ENCODE results near the gene ALS2.
A peak's percentile ranks its signal among the peaks of the same experiment; 100 is the strongest.

The ALS2 gene

GRCh38 chr2:201699416-201699815 is 81.3 kb downstream of the ALS2 start:
- H3K36me3 ChIP-seq (ENCODE audit: insufficient read depth, insufficient read length, low read length), result peaks cover 40% of the 10 kb centered on the region
- no peak for DNase-seq (ENCODE audit: low read depth, low spot score)
- no peaks in the 10 kb centered on the region for H3K9me3 ChIP-seq (ENCODE audit: insufficient read depth, low read length)
- H3K9ac ChIP-seq (ENCODE audit: insufficient read length, low read depth), result no peak overlapping the region
- H3K4me3 ChIP-seq (ENCODE audit: insufficient read length, low read depth), result no peak overlapping the region
- H3K4me1 ChIP-seq (ENCODE audit: insufficient read depth, insufficient read length), result peaks cover 4% of the 10 kb centered on the region
- no peaks in the 10 kb centered on the region for H3K27me3 ChIP-seq (ENCODE audit: insufficient read depth, insufficient read length)
- TF ChIP-seq YY1 (IDR thresholded peaks at IDR 0.05; ENCODE audit: insufficient read depth, insufficient read length) (no peak), ZNF274 (IDR thresholded peaks at IDR 0.05; ENCODE audit: low read depth, low read length) (no peak), SUZ12 (IDR thresholded peaks at IDR 0.05; ENCODE audit: extremely low read depth, insufficient read depth, insufficient read length) (no peak)

GRCh38 chr2:201698588-201699226 is 82.0 kb downstream of the ALS2 start, which contains the start of gene MPP4:
TSS of gene MPP4 (minus strand) at chr2:201698644. CDS start at chr2:201693954, 4,690 bp downstream.
- Histone ChIP-seq H3K27me3 (ENCODE audit: insufficient read depth, insufficient read length) (no peaks in the 10 kb centered on the region), H3K9me3 (ENCODE audit: insufficient read depth, low read length) (no peaks in the 10 kb centered on the region), H3K9ac (ENCODE audit: insufficient read length, low read depth) (no peak within 1 kb of the TSS), H3K4me1 (ENCODE audit: insufficient read depth, insufficient read length) (peaks cover 4% of the 10 kb centered on the region), H3K4me3 (ENCODE audit: insufficient read length, low read depth) (no peak within 1 kb of the TSS), H3K36me3 (ENCODE audit: insufficient read depth, insufficient read length, low read length) (peaks cover 33% of the 10 kb centered on the region)
- TF ChIP-seq ZNF274 (IDR thresholded peaks at IDR 0.05; ENCODE audit: low read depth, low read length), result no peak
- no peak for TF ChIP-seq YY1 (IDR thresholded peaks at IDR 0.05; ENCODE audit: insufficient read depth, insufficient read length)
- no peak for TF ChIP-seq SUZ12 (IDR thresholded peaks at IDR 0.05; ENCODE audit: extremely low read depth, insufficient read depth, insufficient read length)
- no peak for DNase-seq (ENCODE audit: low read depth, low spot score)

GRCh38 chr2:201697899-201698298 is 82.8 kb downstream of the ALS2 start:
- DNase-seq (ENCODE audit: low read depth, low spot score), result no peak
- peaks cover 4% of the 10 kb centered on the region for H3K4me1 ChIP-seq (ENCODE audit: insufficient read depth, insufficient read length)
- no peaks in the 10 kb centered on the region for H3K9me3 ChIP-seq (ENCODE audit: insufficient read depth, low read length)
- no peak overlapping the region for H3K4me3 ChIP-seq (ENCODE audit: insufficient read length, low read depth)
- no peak for TF ChIP-seq SUZ12 (IDR thresholded peaks at IDR 0.05; ENCODE audit: extremely low read depth, insufficient read depth, insufficient read length)
- TF ChIP-seq ZNF274 (IDR thresholded peaks at IDR 0.05; ENCODE audit: low read depth, low read length), result no peak
- no peak for TF ChIP-seq YY1 (IDR thresholded peaks at IDR 0.05; ENCODE audit: insufficient read depth, insufficient read length)
- peaks cover 25% of the 10 kb centered on the region for H3K36me3 ChIP-seq (ENCODE audit: insufficient read depth, insufficient read length, low read length)
- no peak overlapping the region for H3K9ac ChIP-seq (ENCODE audit: insufficient read length, low read depth)
- H3K27me3 ChIP-seq (ENCODE audit: insufficient read depth, insufficient read length), result no peaks in the 10 kb centered on the region

GRCh38 chr2:201696151-201696659 is 84.5 kb downstream of the ALS2 start:
- TF ChIP-seq SUZ12 (IDR thresholded peaks at IDR 0.05; ENCODE audit: extremely low read depth, insufficient read depth, insufficient read length) (no peak), ZNF274 (IDR thresholded peaks at IDR 0.05; ENCODE audit: low read depth, low read length) (no peak), YY1 (IDR thresholded peaks at IDR 0.05; ENCODE audit: insufficient read depth, insufficient read length) (no peak)
- DNase-seq (ENCODE audit: low read depth, low spot score), result no peak
- Histone ChIP-seq H3K36me3 (ENCODE audit: insufficient read depth, insufficient read length, low read length) (peaks cover 11% of the 10 kb centered on the region), H3K9me3 (ENCODE audit: insufficient read depth, low read length) (no peaks in the 10 kb centered on the region), H3K4me1 (ENCODE audit: insufficient read depth, insufficient read length) (peaks cover 4% of the 10 kb centered on the region), H3K4me3 (ENCODE audit: insufficient read length, low read depth) (no peak overlapping the region), H3K27me3 (ENCODE audit: insufficient read depth, insufficient read length) (no peaks in the 10 kb centered on the region), H3K9ac (ENCODE audit: insufficient read length, low read depth) (no peak overlapping the region)

- Histone ChIP-seq H3K4me1 (ENCODE audit: insufficient read depth, insufficient read length) (no peaks in the 10 kb centered on the region), H3K9ac (ENCODE audit: insufficient read length, low read depth) (no peak overlapping the region), H3K9me3 (ENCODE audit: insufficient read depth, low read length) (no peaks in the 10 kb centered on the region), H3K4me3 (ENCODE audit: insufficient read length, low read depth) (no peak overlapping the region), H3K36me3 (ENCODE audit: insufficient read depth, insufficient read length, low read length) (no peaks in the 10 kb centered on the region), H3K27me3 (ENCODE audit: insufficient read depth, insufficient read length) (no peaks in the 10 kb centered on the region)
- TF ChIP-seq ZNF274 (IDR thresholded peaks at IDR 0.05; ENCODE audit: low read depth, low read length) (no peak), YY1 (IDR thresholded peaks at IDR 0.05; ENCODE audit: insufficient read depth, insufficient read length) (no peak), SUZ12 (IDR thresholded peaks at IDR 0.05; ENCODE audit: extremely low read depth, insufficient read depth, insufficient read length) (no peak)
- no peak for DNase-seq (ENCODE audit: low read depth, low spot score)
Observed at GRCh38 chr2:201685156-201685555, 95.6 kb downstream of the ALS2 start.

GRCh38 chr2:201680743-201681142 is 100.0 kb downstream of the ALS2 start:
- DNase-seq (ENCODE audit: low read depth, low spot score), result peak; percentile 52
- Histone ChIP-seq H3K27me3 (ENCODE audit: insufficient read depth, insufficient read length) (no peaks in the 10 kb centered on the region), H3K4me3 (ENCODE audit: insufficient read length, low read depth) (no peak overlapping the region), H3K4me1 (ENCODE audit: insufficient read depth, insufficient read length) (peaks cover 3% of the 10 kb centered on the region), H3K9me3 (ENCODE audit: insufficient read depth, low read length) (no peaks in the 10 kb centered on the region), H3K36me3 (ENCODE audit: insufficient read depth, insufficient read length, low read length) (no peaks in the 10 kb centered on the region), H3K9ac (ENCODE audit: insufficient read length, low read depth) (no peak overlapping the region)
- TF ChIP-seq YY1 (IDR thresholded peaks at IDR 0.05; ENCODE audit: insufficient read depth, insufficient read length), result no peak

- no peak overlapping the region for H3K9ac ChIP-seq (ENCODE audit: insufficient read length, low read depth)
- no peak overlapping the region for H3K4me3 ChIP-seq (ENCODE audit: insufficient read length, low read depth)
- H3K9me3 ChIP-seq (ENCODE audit: insufficient read depth, low read length), result no peaks in the 10 kb centered on the region
- H3K36me3 ChIP-seq (ENCODE audit: insufficient read depth, insufficient read length, low read length), result no peaks in the 10 kb centered on the region
- TF ChIP-seq YY1 (IDR thresholded peaks at IDR 0.05; ENCODE audit: insufficient read depth, insufficient read length) (no peak), ZNF274 (IDR thresholded peaks at IDR 0.05; ENCODE audit: low read depth, low read length) (no peak), SUZ12 (IDR thresholded peaks at IDR 0.05; ENCODE audit: extremely low read depth, insufficient read depth, insufficient read length) (no peak)
- no peaks in the 10 kb centered on the region for H3K27me3 ChIP-seq (ENCODE audit: insufficient read depth, insufficient read length)
- H3K4me1 ChIP-seq (ENCODE audit: insufficient read depth, insufficient read length), result peaks cover 3% of the 10 kb centered on the region
- peak; percentile 25 for DNase-seq (ENCODE audit: low read depth, low spot score)
Observed at GRCh38 chr2:201678401-201678800, 102.3 kb downstream of the ALS2 start.

Data from NT2/D1 (cell line).